Measurements from ENCODE around the gene KPNA3.
A peak's percentile ranks its signal among the peaks of the same experiment; 100 is the strongest.
"Not testable (repeated sequence)": the region's sequence is repeated elsewhere in the genome, so short reads cannot be mapped to it uniquely, and the experiment has no call there.

Gene KPNA3, protein sequence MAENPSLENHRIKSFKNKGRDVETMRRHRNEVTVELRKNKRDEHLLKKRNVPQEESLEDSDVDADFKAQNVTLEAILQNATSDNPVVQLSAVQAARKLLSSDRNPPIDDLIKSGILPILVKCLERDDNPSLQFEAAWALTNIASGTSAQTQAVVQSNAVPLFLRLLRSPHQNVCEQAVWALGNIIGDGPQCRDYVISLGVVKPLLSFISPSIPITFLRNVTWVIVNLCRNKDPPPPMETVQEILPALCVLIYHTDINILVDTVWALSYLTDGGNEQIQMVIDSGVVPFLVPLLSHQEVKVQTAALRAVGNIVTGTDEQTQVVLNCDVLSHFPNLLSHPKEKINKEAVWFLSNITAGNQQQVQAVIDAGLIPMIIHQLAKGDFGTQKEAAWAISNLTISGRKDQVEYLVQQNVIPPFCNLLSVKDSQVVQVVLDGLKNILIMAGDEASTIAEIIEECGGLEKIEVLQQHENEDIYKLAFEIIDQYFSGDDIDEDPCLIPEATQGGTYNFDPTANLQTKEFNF

DNA sequence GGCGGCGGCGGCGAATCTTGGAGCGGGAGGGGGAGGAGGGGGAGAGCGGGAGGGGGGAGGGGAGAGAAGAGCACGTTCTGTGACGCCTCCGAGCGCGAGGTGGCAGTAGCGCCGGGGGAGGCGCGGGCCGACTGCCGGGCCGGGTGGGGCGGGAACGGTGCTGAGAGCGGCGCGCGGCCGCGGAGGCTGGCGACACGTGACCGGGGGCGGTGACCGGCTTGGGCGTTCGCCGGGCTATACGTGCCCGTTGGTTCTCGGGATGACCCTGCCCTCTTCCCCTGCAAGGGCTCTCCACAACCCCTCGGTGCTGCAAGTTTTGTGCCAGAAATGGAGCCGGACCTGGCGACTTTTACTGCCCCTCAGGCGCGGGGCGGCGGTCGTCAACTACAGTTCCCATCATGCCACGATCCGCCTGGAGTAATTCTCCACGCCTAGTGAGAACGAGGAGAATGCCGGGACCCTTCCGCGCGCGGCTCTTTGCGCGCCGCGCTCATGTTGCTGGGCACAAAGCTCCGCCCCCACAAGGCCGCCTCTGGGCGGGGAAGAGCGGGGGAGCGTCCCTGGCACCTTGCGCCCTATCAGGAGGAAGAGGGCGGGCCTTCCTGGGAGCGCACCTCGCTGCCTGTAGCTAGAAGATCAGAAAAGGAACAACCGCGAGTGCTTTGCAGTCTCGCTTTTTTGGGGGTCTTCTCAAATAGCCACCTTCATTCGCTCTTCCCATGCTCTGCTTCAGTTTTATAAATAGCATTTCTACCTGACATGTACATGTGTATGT is at the start of gene KPNA3:
TSS of gene KPNA3 (minus strand) at position 133 of the 775 bp plus-strand sequence. CDS start 176 bp downstream, outside the sequence.
- DNase-seq, result peak; percentile 96

DNA sequence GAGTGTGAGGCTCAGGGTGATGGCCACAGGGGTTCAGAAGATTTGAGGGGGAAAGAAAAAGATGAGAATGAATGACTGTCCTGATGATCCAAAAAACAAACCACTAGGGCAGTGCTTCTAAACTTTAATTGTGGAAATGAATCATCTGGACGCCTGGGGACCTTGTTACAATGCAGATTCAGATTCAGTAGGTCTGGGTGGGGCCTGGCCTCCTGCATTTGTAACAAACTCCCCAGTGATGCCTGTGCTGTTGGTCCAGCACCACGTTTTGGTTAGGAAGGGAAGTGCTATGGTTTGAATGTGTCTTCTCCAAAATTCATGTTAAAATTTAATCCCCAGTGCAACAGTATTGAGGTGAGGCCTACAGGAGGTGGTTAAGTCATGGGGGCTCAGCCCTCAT is 49.5 kb upstream of the KPNA3 start:
- DNase-seq, result no peak

DNA sequence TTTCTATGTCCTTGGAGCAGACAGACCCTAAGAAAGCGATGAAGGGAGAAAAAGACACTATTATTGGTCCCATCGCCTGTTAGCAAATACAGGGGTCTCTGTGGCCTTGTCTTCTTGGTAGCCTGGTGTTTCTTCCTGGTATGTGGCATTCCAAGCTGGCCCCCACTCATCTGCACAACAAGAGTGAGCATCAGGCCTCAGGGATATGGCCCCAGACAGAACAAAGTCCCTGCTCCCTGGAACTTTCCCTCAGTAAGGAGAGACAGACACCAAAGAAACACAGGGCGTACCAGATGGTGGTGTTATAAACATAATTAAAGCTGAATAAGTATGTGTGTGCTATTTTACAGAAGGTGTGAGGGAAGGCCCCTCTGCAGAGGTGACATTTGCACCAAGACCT is 48.2 kb upstream of the KPNA3 start:
- no peak for DNase-seq

DNA sequence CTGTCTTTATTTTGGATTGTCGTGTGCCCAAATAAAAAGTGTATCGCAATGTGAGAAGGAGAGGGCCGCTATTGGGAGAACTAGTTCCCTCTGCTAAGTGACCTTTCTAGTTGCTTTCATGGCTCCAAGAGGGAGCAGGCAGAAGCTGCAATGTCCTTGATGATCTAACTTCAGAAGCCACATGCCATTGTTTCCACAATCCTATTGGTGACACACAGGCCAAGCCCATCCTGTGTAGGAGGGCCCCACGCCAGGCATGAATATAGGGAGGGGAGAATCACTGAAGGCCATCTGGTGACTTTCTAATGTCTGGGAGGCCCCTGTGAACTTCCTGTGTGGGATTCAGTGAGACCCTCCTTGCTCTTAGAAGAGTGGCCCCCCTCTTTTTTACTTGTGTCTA is 47.8 kb upstream of the KPNA3 start:
- DNase-seq, result no peak

DNA sequence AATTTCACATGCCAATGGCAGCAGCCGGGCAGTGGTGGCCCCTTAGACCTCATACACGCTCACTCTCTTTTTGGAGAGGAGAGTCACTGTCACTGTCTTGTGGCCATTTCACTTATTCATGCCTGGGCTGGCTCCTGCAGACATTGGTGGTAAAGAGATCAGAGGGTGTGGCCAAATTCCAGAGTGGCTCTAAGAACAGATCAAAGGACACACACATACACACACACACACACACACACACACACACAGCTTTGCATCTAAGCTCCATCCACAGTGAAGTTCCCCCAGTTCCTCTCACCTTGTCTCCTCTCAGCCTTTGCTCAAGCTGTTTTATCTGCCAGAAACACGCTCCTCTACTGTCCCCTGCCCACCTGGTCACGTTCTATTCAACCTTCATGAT is 46.5 kb upstream of the KPNA3 start:
- no peak for DNase-seq

DNA sequence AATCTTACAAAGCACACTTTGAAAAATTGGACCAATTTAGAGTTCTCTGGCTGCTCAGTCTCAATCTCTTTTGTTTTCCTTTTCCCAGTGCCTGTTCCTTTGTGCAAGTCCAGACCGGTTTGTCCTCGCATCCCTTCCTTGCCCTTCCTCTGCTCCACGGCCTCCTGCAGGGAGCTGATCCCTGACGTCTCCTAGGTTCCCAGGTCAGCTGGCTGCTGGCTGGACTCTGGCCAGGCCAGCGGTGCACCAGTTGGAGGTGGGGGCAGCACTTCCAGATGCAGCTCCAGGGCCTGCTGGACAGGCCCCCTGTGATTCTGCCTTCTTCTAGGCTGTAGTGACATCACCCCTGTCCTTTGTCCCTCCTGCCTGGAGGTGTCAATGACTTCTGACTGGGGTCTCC is 44.0 kb upstream of the KPNA3 start:
- DNase-seq, result no peak

DNA sequence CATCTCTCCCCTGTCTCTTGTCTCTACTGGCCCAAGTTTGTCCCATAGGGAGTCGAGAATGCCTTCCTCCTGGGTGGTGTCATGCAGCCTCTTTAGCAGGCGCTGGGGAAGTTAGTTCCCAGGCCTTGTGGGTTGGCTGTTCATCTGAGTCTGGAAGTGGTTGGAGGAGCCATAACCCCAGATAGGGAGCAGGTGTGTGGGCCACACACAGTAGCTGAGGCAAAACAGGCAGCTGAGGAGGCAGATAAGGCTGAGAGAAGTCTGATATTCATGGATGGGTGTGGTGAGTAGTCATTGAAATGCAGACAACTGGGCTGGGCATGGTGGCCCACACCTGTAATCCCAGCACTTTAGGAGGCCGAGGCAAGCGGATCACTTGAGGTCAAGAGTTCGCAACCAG is 40.9 kb upstream of the KPNA3 start:
- no peak for DNase-seq

DNA sequence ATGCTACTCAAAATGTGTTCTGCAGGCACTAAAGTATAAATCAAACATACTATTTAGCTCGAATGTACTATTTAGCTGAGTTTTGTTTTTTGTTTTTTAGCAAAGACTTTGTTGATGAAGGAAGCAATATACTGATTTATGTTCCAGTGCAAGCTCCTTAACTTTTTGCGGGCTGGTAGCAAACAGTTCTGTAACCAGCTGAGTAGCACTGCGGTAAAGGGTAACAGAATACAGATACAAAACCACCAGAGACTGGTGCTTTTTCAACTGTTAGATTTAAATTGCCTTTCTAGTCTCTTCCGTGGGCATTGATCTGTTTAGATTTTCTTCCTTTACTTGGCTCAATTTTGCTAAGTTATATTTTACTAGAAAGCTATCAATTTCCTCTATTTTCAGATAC is 39.0 kb upstream of the KPNA3 start:
- DNase-seq, result no peak

DNA sequence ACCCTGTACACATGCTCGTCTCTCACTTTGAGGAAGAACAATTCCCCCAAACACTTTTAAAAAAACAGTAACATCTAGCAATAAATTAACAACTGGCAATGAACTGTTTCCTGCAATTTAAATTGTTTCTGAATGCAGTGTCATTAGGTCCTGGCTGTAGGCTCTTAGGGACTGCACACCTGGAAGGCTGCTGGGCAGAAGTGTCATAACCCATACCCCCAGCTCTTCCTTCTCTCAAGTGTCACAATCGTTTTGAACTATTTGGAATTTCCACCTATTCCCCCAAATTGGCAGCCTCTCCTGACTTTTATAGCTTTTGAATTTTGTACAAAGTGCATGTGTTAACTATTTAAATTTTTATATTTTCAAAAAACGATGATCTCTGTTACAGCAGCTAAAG is 38.2 kb upstream of the KPNA3 start:
- DNase-seq, result no peak

DNA sequence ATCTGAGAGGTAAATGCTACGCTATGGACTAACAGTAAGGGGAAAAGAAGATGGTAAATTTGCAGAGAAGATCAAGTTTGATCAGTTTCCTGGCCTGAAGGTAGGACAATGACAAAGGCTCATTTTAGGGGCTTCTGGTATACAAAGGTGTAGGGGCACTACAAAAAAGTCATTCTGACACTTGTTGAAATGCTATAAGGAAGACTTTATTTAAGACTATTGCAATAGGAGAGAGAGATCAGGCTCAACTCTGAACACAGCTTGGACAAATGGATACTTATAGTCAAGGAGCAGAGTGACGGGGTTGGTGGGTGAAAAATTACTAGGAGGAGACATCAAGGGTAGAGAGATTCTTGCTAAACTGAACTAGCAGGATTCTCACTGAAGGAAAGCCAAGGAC is 37.2 kb upstream of the KPNA3 start:
- no peak for DNase-seq

DNA sequence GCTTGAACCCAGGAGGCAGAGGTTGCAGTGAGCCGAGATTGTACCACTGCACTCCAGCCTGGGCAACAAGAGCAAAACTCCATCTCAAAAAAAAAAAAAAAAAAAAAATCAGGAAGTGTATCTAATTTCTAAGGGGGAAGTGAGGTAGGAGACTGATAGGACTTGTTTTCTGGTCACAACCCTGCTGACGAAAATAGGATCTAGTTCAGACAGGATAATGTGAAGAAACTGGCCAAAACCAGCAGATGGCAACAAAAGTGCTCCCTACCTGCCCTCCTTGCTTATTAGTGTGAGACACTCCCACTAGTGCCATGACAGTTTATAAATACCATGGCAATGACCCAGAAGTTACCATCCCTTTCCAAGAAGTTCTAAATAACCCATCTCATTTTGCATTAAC is 36.0 kb upstream of the KPNA3 start:
- DNase-seq, result no peak

DNA sequence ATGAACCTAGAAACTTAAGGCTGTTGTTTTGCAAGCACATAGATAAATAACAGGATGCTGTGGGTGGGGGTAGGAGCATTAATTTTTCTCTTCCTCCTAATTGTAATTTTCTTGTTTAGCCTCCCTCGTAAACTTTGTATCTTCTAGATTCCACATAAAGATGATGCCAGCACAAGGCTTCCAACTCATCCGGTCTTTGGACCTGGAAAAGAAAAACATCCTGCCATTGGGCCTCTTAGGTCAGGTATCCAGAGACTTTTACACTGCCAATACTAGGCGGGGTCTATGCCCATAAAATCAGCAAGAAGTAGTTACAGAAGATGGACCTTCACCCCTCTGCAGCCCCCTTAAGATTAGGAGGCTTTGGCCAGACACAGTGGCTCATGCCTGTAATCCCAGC is 35.4 kb upstream of the KPNA3 start:
- no peak for DNase-seq

DNA sequence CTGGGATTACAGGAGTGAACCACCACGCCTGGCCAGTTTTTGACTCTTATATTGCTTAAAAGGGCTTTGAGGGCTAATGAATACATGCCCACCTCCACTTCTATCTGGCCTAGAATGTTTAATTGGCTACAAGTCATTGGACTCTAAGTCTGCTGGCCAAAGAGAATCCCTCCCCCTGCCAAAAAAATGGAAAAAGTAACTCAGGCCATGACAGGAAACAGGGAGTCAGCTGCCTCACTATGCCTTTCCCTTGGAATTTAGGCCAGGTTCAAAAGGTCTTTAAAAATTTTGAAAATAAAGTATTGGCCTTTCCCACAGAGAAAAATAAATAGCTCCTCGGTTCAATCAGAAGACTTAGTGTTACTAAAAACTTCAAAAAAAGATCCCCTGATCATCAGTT is 34.9 kb upstream of the KPNA3 start:
- DNase-seq, result no peak

DNA sequence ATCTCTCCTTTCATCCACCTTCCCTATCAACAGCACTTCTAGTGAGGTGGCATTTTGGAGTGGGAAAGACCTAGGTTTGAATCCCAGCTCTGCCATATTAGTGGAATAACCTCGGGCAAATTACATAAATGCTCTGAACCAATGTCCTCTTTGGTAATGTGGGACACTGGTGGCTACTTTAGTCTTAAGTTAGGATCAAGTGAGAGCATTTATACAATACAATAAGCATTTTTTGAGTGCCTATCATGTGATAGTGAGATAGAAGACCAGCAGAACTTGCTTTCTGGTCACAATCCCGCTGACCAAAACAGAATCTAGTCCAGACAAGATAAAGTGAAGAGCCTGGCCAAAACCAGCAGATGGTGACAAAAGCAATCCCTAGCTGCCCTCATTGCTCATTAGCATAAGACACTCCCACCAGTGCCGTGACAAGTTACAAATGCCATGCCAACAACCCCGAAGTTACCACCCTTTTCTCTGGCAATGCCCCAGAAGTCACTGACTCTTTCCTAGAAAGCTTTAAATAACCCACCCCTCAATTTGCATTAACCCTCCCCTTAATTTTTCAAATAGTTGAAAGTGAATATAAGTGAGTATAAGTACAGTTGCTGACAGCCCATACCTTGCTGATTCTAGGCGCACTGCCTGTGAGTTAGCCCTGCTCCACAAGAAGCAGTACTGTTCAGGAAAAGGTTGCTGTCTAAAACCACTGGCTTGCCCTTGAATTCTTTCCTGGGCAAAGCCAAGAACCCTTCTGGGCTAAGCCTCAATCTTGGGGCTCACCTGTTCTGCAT is 28.9 kb upstream of the KPNA3 start:
- DNase-seq, result no peak

DNA sequence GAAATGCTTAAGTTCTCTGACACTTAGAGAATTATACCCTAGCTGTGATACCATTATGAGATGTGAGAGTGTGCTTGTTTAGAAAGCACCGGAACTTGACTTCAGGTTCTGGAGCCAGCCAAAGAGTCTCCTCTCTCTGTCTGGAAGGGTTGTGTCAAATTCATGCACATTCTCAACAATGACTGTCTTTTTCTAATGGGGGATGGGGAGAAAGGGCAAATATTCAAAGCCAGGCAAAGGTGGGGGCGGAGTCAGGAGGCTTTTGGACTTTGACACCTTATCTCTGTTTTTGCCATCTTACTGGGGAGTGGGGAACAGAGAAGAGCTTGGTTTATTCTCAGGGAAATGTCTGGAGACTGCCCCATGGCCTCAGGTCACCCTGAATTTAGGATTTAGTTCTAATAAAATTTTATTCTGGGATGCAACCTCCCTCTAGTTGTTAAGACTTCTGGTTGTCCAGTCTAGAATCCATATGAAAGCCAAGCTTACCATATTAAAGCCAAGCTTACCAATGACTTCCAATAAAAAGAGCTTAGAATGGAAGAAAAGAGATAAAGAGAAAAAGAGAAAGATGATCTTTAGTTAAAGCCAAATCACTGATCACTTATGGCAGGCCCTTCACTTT is 28.2 kb upstream of the KPNA3 start:
- no peak for DNase-seq

DNA sequence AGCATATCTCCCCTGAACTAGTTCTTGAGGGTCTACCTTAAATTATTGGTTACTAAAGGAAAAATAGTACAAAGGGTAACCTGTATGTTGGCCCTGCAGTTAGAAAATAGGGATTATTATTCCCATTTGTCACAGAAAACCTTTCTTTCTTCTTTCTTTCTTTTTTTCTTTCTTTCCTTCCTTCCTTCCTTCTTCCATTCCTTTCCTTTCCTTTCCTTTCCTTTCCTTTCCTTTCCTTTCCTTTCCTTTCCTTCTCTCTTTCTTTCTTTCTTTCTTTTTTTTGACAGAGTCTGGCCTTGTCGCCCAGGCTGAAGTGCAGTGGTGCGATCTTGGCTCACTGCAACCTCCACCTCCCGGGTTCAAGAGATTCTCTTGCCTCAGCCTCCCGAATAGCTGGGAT is 23.6 kb upstream of the KPNA3 start:
- DNase-seq, result not testable (repeated sequence)

DNA sequence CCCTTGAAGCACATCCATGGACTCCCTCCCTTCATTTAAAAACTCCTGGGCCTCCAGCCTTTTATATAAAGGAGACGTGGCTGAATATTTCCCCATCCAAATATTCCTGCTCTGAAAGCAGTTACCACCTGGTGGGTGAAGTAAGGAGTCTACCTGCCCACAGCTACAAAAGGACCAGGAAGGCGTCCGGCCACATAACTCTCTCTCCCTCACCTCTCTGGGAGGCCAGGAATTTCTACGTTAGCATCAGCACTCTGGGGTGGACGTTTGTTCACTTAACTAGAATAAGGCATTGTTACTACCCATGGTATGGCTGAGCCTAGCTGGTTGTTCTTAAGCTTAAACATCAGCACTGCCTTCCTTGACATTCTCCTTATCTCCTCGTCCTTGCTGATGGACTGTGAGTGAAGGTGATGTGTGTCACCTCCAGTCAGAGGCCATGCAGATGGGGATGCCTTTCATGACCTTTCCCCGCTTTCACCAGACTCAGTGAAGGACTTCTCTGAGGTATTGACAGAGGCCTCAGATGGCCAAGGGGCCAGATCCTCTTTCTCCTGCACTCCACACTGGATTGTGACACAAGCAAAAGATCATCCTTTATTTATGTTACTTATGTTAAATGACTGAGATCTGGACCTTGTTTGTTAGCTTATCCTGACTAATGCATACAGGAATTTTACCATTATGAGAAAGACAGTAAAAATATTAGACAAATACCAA is 22.2 kb upstream of the KPNA3 start:
- no peak for DNase-seq

DNA sequence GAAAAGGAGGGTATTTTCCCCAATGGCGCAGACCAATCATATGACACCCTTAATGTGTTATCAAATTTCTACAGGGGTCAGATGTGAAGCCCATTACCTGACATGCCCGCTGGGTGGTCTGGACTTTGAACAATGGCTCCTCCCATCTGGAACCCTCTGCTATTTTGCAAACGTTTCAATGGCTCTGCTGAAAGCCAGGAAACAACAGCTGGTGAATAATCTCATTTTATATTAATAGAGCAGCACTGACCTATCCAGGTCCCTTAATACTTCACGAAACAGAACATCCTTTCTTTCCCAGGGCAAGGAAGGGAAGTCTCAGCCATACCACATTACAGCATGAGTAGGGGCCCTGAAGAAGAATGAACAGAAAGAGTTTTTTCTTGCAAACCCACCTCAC is 20.3 kb upstream of the KPNA3 start:
- DNase-seq, result no peak

DNA sequence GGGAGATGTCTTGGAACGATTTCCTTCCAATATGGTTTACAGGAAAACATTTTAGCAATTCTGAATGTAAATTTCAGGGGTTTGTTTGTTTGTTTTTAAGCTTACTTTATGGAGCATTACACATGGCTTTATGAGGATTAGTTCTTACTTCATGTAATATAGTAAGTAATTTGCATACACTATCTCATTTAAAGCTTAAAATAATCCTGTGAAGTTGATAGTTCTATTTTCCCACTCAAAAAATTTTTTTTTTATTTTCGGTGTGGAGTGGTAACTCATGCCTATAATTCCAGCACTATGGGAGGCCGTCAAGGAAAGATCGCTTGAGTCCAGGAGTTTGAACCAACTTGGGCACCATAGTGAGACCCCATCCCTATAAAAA is 19.0 kb upstream of the KPNA3 start:
- DNase-seq, result no peak

DNA sequence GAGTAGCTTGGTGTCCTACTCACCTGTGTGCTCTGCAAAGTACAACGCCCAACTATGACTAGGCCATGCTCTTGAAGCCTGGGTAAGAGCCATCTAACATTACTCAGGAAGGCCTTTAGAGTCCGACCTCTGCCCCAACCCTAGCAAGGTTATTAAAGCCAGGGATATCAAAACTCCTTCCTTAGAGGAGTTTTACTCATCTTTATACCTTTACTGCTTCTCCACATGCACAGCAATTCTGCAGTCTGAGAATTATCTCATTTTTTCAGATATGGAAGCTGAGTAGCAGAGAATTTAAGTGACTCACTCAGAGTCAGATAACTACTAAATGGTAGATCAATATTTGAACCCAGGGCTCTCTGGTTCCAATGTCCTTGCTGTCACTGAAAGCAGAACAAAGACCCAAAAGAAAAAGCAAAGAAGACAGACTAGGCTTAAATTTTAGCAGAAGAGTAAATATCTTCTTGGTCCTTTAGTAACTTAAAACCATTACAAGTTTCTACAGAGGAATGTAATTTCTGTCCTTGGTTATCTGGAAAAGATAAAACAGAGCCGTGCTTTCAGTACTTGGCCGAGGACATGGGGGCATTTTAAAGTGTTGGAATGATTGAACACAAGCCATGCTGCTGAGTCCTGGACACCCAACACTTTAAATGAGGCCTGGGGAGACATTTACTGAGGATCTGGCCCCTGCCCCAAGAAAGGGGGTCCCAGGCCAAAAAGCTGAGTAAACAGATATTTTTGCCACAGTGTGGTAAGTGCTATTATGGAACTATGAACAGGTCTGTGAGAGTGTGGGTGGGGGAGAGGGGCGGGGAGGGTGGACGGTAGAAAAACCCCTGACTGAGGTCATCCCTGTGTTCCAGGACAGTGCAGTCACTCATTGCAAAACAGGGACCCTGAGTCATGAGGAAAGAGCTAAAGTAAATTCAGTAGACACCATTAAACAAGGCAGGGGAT is 18.4 kb upstream of the KPNA3 start:
- DNase-seq, result no peak

DNA sequence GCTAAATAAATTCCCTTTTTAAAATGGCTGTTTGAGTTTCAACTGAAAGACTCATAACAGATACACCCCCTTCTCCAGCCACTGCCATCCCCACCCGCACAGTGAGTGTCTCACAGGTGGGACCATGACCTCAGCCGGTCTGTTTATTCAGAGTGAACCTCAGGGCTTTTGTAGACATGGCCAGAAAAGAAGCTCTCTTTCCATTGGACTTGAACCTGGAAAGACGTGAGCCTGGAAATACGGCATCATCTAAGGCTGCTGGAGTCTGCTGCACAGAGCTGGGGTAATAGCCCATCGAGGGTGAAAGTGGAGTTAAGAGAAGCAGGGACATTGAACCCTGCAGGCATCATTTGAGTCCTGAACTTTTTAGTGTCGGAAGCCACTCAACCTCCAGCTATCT is 15.2 kb upstream of the KPNA3 start:
- no peak for DNase-seq
